Measurements from ENCODE around the gene LRRC23.
"Not testable (repeated sequence)": the region's sequence is repeated elsewhere in the genome, so short reads cannot be mapped to it uniquely, and the experiment has no call there.

DNA sequence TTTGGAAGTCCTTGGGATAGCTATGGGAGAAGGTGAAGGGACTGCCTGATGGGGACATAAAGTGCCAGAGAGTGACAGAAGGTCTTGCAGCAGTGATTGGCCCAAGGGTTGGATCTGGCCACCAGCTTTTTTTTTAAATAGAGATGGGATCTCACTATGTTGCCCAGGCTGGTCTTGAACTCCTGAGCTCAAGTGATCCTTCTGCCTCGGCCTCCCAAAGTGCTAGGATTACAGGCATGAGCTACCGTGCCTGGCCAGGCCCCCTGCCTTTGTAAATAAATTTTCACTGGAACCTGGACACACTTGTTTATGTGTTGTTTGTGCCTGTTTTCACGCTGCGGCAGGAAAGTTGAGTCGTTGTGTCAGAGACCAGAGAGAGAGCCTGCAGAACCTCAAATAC lies 39.3 kb upstream of the LRRC23 start:
- TF ChIP-seq, protein P1, sequence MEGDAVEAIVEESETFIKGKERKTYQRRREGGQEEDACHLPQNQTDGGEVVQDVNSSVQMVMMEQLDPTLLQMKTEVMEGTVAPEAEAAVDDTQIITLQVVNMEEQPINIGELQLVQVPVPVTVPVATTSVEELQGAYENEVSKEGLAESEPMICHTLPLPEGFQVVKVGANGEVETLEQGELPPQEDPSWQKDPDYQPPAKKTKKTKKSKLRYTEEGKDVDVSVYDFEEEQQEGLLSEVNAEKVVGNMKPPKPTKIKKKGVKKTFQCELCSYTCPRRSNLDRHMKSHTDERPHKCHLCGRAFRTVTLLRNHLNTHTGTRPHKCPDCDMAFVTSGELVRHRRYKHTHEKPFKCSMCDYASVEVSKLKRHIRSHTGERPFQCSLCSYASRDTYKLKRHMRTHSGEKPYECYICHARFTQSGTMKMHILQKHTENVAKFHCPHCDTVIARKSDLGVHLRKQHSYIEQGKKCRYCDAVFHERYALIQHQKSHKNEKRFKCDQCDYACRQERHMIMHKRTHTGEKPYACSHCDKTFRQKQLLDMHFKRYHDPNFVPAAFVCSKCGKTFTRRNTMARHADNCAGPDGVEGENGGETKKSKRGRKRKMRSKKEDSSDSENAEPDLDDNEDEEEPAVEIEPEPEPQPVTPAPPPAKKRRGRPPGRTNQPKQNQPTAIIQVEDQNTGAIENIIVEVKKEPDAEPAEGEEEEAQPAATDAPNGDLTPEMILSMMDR (IDR thresholded peaks at IDR 0.05), result not testable (repeated sequence)
- TF ChIP-seq POLR2A (IDR thresholded peaks at IDR 0.05), result not testable (repeated sequence)

Measured in Peyer's patch (tissue), 4 donors.